Middle frontal gyrus (tissue), 1 donor: ENCODE results near the gene QSOX2.

Experiments used
- DNase-seq: peaks from one replicate; pipeline ENCODE4 v3.0.0-alpha.2; 2015; ENCODE audit warnings: low spot score; ENCODE audit errors: extremely low spot score

QSOX2 gene

GRCh38 chr9:136245219-136246150 lies at the start of gene QSOX2:
TSS of gene QSOX2 (minus strand) at chr9:136245812. CDS start at chr9:136245803, 9 bp downstream.
- peak; percentile 20 for DNase-seq

- DNase-seq: no peak
Observed at GRCh38 chr9:136295055-136295454, 49.4 kb upstream of the QSOX2 start.

GRCh38 chr9:136294437-136294836 lies 48.8 kb upstream of the QSOX2 start:
- DNase-seq: no peak

- DNase-seq: no peak
Observed at GRCh38 chr9:136293476-136294077, 48.0 kb upstream of the QSOX2 start.

GRCh38 chr9:136292591-136293448 lies 47.2 kb upstream of the QSOX2 start:
- DNase-seq: no peak

- no peak for DNase-seq
Observed at GRCh38 chr9:136292026-136292538, 46.5 kb upstream of the QSOX2 start.

GRCh38 chr9:136291306-136292025 lies 45.9 kb upstream of the QSOX2 start:
- DNase-seq: no peak

GRCh38 chr9:136290508-136291000 lies 44.9 kb upstream of the QSOX2 start:
- no peak for DNase-seq

GRCh38 chr9:136289651-136290507 lies 44.3 kb upstream of the QSOX2 start:
- DNase-seq: no peak

GRCh38 chr9:136287960-136288753 lies 42.5 kb upstream of the QSOX2 start:
- no peak for DNase-seq

GRCh38 chr9:136286987-136287379 lies 41.4 kb upstream of the QSOX2 start:
- DNase-seq: no peak

- DNase-seq: no peak
Observed at GRCh38 chr9:136286359-136286986, 40.9 kb upstream of the QSOX2 start.

- no peak for DNase-seq
Observed at GRCh38 chr9:136285501-136286358, 40.1 kb upstream of the QSOX2 start.

GRCh38 chr9:136284951-136285350 lies 39.3 kb upstream of the QSOX2 start:
- DNase-seq: no peak

- no peak for DNase-seq
Observed at GRCh38 chr9:136284311-136284710, 38.7 kb upstream of the QSOX2 start.

GRCh38 chr9:136283291-136284235 lies 38.0 kb upstream of the QSOX2 start:
- DNase-seq: no peak
